Neural crest cell (in vitro differentiated cells): ENCODE data around the gene SPSB3. TPM values are rescaled to one million over a fixed set of nuclear protein-coding genes. Genes with fewer than 3 reads are reported as not detected.
A peak's percentile ranks its signal among the peaks of the same experiment; 100 is the strongest.

Experiments
- DNase-seq: peaks from one replicate; pipeline ENCODE4 v3.0.0; 2021; ENCODE audit warnings: low read depth, mixed read lengths, low spot score
- H3K27ac Mint-ChIP-seq: one replicate; pipeline ENCODE4 v1.8.0; 2021; ENCODE audit warnings: mild to moderate bottlenecking, mixed read lengths; ENCODE audit not compliant: unreplicated experiment
- H3K27me3 Mint-ChIP-seq: 2 replicates; pipeline ENCODE4 v1.8.0; 2021; ENCODE audit warnings: low read depth, mild to moderate bottlenecking, mixed read lengths
- H3K36me3 Mint-ChIP-seq: 2 replicates; pipeline ENCODE4 v1.8.0; 2021; ENCODE audit warnings: low read depth, mild to moderate bottlenecking, mixed read lengths
- H3K4me1 Mint-ChIP-seq: 2 replicates; pipeline ENCODE4 v1.8.0; 2021; ENCODE audit warnings: mixed read lengths
- H3K4me3 Mint-ChIP-seq: one replicate; pipeline ENCODE4 v1.8.0; 2021; ENCODE audit warnings: mild to moderate bottlenecking, mixed read lengths
- H3K9me3 Mint-ChIP-seq: 2 replicates; pipeline ENCODE4 v1.8.0; 2021; ENCODE audit warnings: mixed read lengths
- CTCF ChIP-seq: fragments of 200-600 bp; sonication (generic); conservative IDR thresholded peaks from 2 replicates; pipeline ENCODE4 v1.5.0; 2021; ENCODE audit warnings: antibody characterized with exemption, mild to moderate bottlenecking
- total RNA-seq: library from RNA; stranded (reverse); gene quantifications from 2 replicates; pipeline ENCODE4 v1.2.1, GENCODE V29; 2021

Gene SPSB3
- total RNA-seq, 1 donor from 2014 or later = 23.8 TPM

- Mint-ChIP-seq H3K4me1 (no peaks in the 10 kb centered on the region), H3K4me3 (no peak overlapping the region), H3K36me3 (peaks cover 2% of the 10 kb centered on the region), H3K27ac (no peak overlapping the region), H3K9me3 (no peaks in the 10 kb centered on the region), H3K27me3 (no peaks in the 10 kb centered on the region)
- no peak for TF ChIP-seq CTCF
- no peak for DNase-seq
These were observed 50.3 kb downstream of the SPSB3 start for GRCh38 chr16:1732071-1732470.

DNA sequence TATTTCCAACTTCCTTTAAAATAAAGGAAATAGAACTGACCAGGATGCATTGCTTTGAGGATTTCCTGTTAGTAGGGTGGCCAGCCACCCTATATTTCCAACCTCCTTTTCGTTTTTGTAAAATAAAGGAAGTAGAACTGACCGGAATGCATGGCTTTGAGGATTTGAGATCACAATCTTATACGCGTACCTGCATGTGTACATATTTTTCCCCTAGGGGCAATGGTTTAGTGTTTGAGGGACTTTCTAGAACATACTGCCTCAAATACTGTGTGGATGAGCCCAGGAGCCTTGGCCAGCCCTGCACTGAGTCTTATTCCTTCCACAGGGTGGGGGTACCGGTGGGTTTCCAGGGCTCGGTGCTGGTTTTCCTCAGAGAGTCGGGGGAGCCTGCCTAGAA is 50.8 kb downstream of the SPSB3 start:
- no peak for TF ChIP-seq CTCF
- H3K9me3 Mint-ChIP-seq = no peaks in the 10 kb centered on the region
- no peak overlapping the region for H3K27ac Mint-ChIP-seq
- no peaks in the 10 kb centered on the region for H3K4me1 Mint-ChIP-seq
- no peak for DNase-seq
- no peaks in the 10 kb centered on the region for H3K27me3 Mint-ChIP-seq
- H3K36me3 Mint-ChIP-seq = peaks cover 5% of the 10 kb centered on the region
- no peak overlapping the region for H3K4me3 Mint-ChIP-seq

DNA sequence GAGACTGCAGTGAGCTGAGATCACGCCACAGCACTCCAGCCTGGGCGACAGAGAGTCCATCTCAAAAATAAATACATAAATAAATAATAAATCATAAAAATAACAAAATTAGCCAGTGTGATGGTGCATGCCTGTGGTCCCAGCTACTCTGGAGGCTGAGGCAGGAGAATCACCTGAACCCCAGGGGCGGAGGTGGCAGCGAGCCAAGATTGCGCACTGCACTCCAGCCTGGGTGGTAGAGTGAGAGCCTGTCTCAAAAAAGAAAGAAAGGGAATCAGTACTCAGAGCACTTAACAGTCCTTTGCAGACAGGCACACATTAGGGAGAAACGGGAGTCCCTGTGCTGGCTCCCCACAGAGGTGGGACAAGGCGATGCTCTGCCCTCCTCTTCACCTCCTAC is 51.3 kb downstream of the SPSB3 start:
- Mint-ChIP-seq H3K36me3 (peaks cover 5% of the 10 kb centered on the region), H3K4me3 (no peak overlapping the region), H3K4me1 (no peaks in the 10 kb centered on the region), H3K27ac (no peak overlapping the region), H3K27me3 (no peaks in the 10 kb centered on the region), H3K9me3 (no peaks in the 10 kb centered on the region)
- no peak for DNase-seq
- TF ChIP-seq CTCF = no peak

- DNase-seq = no peak
- Mint-ChIP-seq H3K27me3 (no peaks in the 10 kb centered on the region), H3K4me3 (no peak overlapping the region), H3K9me3 (no peaks in the 10 kb centered on the region), H3K27ac (peak overlapping the region; percentile 50), H3K4me1 (no peaks in the 10 kb centered on the region), H3K36me3 (peaks cover 5% of the 10 kb centered on the region)
- TF ChIP-seq CTCF = no peak
These were observed 52.9 kb downstream of the SPSB3 start for GRCh38 chr16:1729445-1729844.

- Mint-ChIP-seq H3K4me3 (no peak overlapping the region), H3K4me1 (no peaks in the 10 kb centered on the region), H3K36me3 (peaks cover 5% of the 10 kb centered on the region), H3K27ac (peak overlapping the region; percentile 50), H3K27me3 (no peaks in the 10 kb centered on the region), H3K9me3 (no peaks in the 10 kb centered on the region)
- no peak for TF ChIP-seq CTCF
- DNase-seq = no peak
These were observed 53.3 kb downstream of the SPSB3 start for GRCh38 chr16:1729026-1729425.
